ENCODE data around the gene RAB5A.

GRCh38 chr3:19940643-19941042, 6.3 kb upstream of the RAB5A start:
- TF ChIP-seq CTCF (IDR thresholded peaks at IDR 0.05) (no peak), POLR2A (IDR thresholded peaks at IDR 0.05) (no peak)

Measured in esophagus squamous epithelium (tissue), 4 donors.